Mucosa of stomach (tissue), 1 donor: ENCODE data around the gene HSP90AB1.

Experiments used
- H3K27me3 ChIP-seq: one replicate; pipeline ENCODE4 v1.7.0; 2013; ENCODE audit warnings: mild to moderate bottlenecking, low read length; ENCODE audit not compliant: control insufficient read depth, insufficient read depth
- H3K36me3 ChIP-seq: one replicate; pipeline ENCODE4 v1.7.0; 2013; ENCODE audit warnings: low read length; ENCODE audit not compliant: control insufficient read depth, insufficient read depth
- H3K4me1 ChIP-seq: one replicate; pipeline ENCODE4 v1.7.0; 2013; ENCODE audit warnings: mild to moderate bottlenecking, low read length; ENCODE audit not compliant: control insufficient read depth, insufficient read depth
- H3K4me3 ChIP-seq: one replicate; pipeline ENCODE4 v1.7.0; 2013; ENCODE audit warnings: low read length
- H3K9ac ChIP-seq: one replicate; pipeline ENCODE4 v1.7.0; 2013; ENCODE audit warnings: mild to moderate bottlenecking, low read length, moderate library complexity
- H3K9me3 ChIP-seq: one replicate; pipeline ENCODE4 v1.7.0; 2013; ENCODE audit warnings: mild to moderate bottlenecking, low read length, moderate library complexity; ENCODE audit not compliant: control insufficient read depth
- donor health status: Pancreatic carcinoma.

The HSP90AB1 gene

DNA sequence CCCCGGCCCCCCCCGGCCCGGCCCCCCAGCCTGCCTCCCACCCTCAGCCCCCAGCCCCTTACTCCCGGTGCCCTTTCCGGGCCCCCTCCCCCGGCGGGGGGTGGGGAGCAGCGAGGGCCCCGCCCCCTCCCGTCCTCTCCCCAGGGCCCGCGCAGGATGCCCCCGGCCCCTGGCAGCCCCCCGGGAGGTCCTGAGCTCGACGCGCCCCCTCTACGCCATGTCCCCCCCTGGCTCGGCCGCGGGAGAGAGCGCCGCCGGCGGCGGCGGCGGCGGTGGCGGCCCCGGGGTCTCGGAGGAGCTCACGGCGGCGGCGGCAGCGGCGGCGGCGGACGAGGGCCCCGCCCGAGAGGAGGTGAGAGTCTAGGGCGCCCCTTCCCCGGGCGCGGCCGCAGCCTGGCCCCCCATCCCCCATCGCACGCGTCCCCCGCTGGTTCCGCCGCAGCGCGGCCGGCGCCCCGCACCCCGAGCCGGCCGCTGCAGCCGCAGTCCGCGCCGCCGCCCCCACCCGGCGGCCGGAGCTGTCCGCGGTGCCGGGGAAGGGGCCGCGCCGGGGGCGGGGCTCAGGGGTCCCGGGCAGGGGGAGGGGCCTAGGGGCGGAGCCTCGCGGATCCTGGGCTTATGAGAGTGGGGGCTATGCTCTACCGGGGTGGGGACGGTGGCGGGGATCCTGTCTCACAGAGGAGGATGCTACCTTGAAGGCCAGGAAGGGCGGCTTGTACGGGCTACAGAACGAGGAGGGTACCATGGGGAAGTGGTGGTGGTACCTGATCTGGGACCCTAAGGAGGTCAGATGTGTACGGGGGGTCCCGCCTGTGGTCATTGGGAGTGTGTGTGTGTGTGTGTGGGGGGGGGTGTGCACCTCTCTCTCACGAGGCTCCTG, 23.9 kb downstream of the HSP90AB1 start:
- H3K4me1 ChIP-seq: no peaks in the 10 kb centered on the region
- no peak overlapping the region for H3K4me3 ChIP-seq
- peaks cover 67% of the 10 kb centered on the region for H3K27me3 ChIP-seq
- H3K36me3 ChIP-seq: no peaks in the 10 kb centered on the region
- no peak overlapping the region for H3K9ac ChIP-seq
- no peaks in the 10 kb centered on the region for H3K9me3 ChIP-seq

DNA sequence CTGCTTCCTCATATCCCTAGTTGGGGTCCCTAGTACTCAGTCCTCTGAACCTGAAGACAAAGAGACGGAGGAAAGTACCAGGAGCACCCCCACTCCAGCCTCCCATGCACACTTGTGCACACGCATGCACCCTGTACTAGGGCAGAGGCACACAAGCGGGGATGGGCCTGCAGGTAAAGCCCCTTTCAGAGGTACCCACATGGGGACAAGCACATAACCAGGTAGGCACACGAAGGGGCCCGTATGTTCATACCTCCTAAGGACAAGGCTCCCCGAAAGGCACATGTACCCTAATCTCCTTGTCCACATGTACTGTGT, 24.5 kb downstream of the HSP90AB1 start:
- no peak overlapping the region for H3K9ac ChIP-seq
- H3K9me3 ChIP-seq: no peaks in the 10 kb centered on the region
- no peak overlapping the region for H3K4me3 ChIP-seq
- no peaks in the 10 kb centered on the region for H3K4me1 ChIP-seq
- H3K36me3 ChIP-seq: no peaks in the 10 kb centered on the region
- H3K27me3 ChIP-seq: peaks cover 73% of the 10 kb centered on the region

DNA sequence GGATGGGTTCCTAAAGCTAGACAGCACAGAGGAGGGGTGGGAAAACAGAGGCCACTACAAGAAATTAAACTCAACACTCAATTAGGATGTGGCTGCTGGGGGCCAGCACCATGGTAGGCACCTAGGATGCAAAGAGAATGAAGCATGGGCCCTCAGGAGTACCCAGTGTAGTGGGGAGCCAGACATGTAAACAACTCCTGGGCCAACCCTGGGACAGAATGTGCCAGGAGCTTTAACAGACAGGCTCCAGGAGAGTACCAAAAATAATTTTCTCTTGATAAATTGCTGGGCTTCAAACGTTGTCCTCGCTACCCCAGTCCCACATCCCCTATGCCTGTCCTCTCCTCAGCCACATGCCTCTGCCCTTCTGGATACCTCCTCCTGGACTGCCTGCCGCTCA, 25.0 kb downstream of the HSP90AB1 start:
- peaks cover 78% of the 10 kb centered on the region for H3K27me3 ChIP-seq
- H3K36me3 ChIP-seq: no peaks in the 10 kb centered on the region
- no peak overlapping the region for H3K9ac ChIP-seq
- no peaks in the 10 kb centered on the region for H3K9me3 ChIP-seq
- no peak overlapping the region for H3K4me3 ChIP-seq
- no peaks in the 10 kb centered on the region for H3K4me1 ChIP-seq

DNA sequence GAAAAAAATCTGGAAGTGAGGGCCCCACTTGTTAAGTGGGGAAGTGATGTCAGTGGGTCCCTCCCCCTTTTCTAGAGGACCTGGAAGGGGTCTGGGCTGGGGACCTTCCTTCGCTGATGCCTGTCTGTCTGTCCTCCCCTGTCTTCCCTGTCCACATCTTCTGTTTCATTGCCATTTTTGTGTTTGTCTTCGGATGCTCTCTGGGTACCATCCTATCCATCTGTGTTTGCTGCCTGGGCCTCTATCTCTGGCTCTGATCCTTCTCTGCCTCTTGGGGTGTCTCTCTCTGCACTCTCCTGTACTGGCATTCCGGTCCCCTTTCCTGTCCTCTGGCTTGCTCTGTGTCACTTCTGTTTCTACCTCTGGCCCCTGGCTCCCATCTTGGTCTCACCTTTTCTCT, 25.6 kb downstream of the HSP90AB1 start:
- Histone ChIP-seq H3K27me3 (peaks cover 85% of the 10 kb centered on the region), H3K9ac (no peak overlapping the region), H3K4me3 (no peak overlapping the region), H3K9me3 (no peaks in the 10 kb centered on the region), H3K36me3 (no peaks in the 10 kb centered on the region), H3K4me1 (no peaks in the 10 kb centered on the region)

DNA sequence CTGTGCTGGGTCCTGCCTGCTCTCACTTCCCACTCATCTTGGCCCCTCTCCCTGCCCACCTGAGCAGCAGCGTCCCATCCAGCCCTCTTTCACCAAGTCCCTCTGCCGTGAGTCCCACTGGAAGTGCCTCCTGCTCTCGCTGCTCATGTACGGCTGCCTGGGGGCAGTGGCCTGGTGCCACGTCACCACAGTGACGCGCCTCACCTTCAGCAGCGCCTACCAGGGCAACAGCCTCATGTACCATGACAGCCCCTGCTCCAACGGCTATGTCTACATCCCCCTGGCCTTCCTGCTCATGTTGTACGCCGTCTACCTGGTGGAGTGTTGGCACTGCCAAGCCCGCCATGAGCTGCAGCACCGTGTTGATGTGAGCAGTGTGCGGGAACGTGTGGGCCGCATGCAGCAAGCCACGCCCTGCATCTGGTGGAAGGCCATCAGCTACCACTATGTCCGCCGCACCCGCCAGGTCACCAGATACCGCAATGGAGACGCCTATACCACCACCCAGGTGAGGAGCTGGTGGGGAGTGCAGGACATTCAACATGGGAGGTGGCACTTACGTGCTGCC, 26.2 kb downstream of the HSP90AB1 start:
- H3K27me3 ChIP-seq: peaks cover 89% of the 10 kb centered on the region
- no peaks in the 10 kb centered on the region for H3K9me3 ChIP-seq
- no peak overlapping the region for H3K4me3 ChIP-seq
- H3K36me3 ChIP-seq: no peaks in the 10 kb centered on the region
- no peaks in the 10 kb centered on the region for H3K4me1 ChIP-seq
- no peak overlapping the region for H3K9ac ChIP-seq

DNA sequence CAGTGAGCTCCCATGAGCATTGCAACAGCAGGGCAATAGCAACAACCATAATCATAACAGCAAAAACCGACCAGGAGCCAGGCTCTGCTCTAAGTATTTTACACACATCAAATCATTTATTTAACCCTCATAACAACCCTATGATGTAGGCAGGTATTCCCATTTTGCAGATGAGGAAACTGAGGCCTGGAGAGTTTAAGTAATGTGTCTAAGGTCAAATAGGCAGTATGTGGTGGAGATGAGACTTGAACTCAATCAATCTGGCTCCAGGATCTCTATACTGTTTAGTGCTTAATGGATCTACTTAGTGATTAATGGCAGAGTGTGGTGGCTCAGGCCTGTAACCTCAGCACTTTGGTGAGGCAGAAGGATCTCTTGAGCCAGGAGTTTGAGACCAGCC, 26.7 kb downstream of the HSP90AB1 start:
- Histone ChIP-seq H3K4me1 (no peaks in the 10 kb centered on the region), H3K27me3 (peaks cover 89% of the 10 kb centered on the region), H3K4me3 (no peak overlapping the region), H3K36me3 (no peaks in the 10 kb centered on the region), H3K9ac (no peak overlapping the region), H3K9me3 (no peaks in the 10 kb centered on the region)

DNA sequence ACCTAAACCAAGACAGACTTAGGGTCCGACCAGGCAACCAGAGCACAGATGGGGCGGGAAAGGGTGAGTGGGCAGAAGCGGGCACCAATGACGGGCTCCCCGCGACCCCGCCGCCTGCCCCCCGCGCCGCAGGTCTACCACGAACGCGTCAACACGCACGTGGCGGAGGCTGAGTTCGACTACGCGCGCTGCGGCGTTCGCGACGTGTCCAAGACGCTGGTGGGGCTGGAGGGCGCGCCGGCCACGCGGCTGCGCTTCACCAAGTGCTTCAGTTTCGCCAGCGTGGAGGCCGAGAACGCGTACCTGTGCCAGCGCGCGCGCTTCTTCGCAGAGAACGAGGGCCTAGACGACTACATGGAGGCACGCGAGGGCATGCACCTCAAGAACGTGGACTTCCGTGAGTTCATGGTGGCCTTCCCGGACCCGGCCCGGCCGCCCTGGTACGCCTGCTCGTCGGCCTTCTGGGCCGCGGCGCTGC, 28.4 kb downstream of the HSP90AB1 start:
- no peaks in the 10 kb centered on the region for H3K4me1 ChIP-seq
- peaks cover 84% of the 10 kb centered on the region for H3K27me3 ChIP-seq
- H3K9me3 ChIP-seq: no peaks in the 10 kb centered on the region
- no peak overlapping the region for H3K4me3 ChIP-seq
- H3K9ac ChIP-seq: no peak overlapping the region
- H3K36me3 ChIP-seq: no peaks in the 10 kb centered on the region

DNA sequence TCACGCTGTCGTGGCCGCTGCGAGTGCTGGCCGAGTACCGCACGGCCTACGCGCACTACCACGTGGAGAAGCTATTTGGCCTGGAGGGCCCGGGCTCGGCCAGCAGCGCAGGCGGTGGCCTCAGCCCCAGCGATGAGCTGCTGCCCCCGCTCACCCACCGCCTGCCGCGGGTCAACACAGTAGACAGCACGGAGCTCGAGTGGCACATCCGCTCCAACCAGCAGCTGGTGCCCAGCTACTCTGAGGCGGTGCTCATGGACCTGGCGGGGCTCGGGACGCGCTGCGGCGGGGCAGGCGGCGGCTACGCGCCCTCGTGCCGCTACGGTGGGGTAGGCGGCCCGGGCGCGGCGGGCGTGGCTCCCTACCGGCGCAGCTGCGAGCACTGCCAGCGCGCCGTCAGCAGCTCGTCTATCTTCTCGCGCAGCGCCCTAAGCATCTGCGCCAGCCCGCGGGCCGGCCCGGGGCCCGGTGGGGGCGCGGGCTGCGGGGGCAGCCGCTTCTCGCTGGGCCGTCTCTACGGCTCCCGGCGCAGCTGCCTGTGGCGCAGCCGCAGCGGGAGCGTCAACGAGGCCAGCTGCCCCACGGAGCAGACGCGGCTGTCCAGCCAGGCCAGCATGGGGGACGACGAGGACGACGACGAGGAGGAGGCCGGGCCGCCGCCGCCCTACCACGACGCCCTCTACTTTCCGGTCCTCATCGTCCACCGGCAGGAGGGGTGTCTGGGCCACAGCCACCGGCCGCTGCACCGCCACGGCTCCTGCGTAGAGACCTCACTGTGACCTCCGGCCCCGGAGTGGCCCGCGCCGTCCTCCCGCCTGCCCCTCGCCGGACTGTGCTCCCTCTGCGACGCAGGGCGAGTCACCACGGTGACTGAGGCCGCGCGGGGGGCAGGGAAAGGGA, 29.1 kb downstream of the HSP90AB1 start:
- H3K9me3 ChIP-seq: no peaks in the 10 kb centered on the region
- H3K4me3 ChIP-seq: no peak overlapping the region
- peaks cover 88% of the 10 kb centered on the region for H3K27me3 ChIP-seq
- no peaks in the 10 kb centered on the region for H3K36me3 ChIP-seq
- no peak overlapping the region for H3K9ac ChIP-seq
- H3K4me1 ChIP-seq: no peaks in the 10 kb centered on the region

DNA sequence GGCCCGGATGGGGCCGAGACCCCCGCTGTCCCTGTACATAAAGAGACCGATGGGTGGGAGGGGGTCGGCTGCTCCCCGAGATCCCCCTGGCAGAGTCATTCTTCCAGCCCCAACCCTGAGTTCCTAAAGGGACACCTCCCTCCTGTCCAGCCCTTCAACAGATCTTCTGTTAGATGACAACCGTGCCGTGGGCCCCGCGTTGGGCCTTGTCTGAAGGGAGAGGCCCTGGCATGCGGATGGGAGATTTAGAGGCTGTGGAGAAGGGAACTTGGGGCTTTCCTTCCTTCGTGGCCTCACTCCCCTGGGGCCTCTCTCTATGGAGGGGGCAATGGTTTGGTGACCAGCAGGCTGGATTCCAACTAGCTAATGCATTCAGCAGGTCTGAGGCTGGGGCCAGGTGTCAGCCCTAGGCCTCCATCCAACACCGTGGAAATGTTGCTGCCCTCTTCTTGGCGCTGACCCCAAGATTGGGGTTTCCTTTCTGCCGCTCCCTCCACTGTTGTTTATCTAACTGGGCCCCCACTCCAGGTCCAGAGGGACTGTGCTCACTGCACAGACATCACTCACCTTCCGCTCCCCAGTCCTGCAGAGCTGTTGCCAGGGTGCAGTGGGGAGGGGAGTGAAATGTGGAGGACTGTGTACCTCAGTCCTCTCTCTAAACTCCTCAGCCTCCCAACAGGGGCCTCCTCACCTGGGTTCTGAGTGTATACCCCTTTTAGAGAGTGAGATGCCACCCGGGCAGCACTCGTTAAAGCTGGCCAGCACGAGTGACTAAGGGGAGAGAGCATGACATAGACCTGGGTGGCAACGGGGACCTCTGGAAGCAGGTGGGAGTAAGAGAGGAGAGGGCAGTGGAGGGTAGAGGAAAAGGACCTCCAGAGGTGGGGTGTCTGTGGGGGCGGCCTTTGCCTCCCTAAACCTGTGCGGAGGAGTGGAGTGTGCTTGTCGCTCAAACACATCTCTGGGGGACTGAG, 30.1 kb downstream of the HSP90AB1 start:
- Histone ChIP-seq H3K9me3 (no peaks in the 10 kb centered on the region), H3K9ac (no peak overlapping the region), H3K4me1 (no peaks in the 10 kb centered on the region), H3K36me3 (no peaks in the 10 kb centered on the region), H3K4me3 (no peak overlapping the region), H3K27me3 (peaks cover 78% of the 10 kb centered on the region)

DNA sequence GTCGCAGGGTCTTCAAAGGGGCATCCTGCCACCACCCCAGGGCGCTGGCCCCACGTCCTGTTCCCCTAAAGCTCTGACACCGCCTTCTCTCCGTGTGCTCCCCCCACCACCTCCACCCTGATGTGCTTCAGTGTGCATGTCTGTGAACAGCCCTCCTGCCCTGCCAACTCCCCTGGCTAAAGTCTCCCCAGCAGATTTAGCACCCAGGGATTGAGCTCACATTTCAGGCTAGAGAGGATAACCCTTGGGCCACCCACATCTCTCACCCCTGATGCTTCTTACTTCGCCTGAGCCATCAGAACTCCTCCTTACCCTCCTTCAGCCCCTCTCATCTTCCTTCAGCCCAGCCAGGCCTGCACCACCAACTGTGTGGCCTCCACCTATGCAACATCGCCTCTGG, 30.9 kb downstream of the HSP90AB1 start:
- Histone ChIP-seq H3K4me3 (no peak overlapping the region), H3K9me3 (no peaks in the 10 kb centered on the region), H3K36me3 (no peaks in the 10 kb centered on the region), H3K4me1 (no peaks in the 10 kb centered on the region), H3K9ac (no peak overlapping the region), H3K27me3 (peaks cover 70% of the 10 kb centered on the region)

DNA sequence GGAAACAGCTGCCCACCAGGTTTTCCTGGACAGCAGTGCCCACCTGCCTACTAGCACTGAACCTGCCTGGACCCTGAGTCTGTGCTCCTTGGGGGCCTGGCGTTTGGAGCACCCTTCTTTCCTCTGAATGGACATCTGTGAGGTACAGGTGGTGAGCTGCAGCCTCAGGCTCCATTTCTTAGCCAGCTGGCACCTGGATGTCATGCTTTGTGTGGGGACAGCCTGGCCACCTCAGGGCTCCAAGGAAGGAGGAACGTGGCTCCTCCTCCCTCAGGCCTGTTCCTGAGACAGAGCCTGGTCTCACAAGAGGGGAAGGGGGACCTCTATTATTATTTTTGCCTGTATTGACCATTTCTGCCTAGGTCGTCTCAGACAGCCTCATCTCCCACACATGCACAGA, 31.4 kb downstream of the HSP90AB1 start:
- Histone ChIP-seq H3K4me3 (no peak overlapping the region), H3K9ac (no peak overlapping the region), H3K9me3 (no peaks in the 10 kb centered on the region), H3K27me3 (peaks cover 67% of the 10 kb centered on the region), H3K36me3 (no peaks in the 10 kb centered on the region), H3K4me1 (no peaks in the 10 kb centered on the region)
